Measurements from ENCODE around the gene GFER.
A peak's percentile ranks its signal among the peaks of the same experiment; 100 is the strongest.
"Not testable (repeated sequence)": the region's sequence is repeated elsewhere in the genome, so short reads cannot be mapped to it uniquely, and the experiment has no call there.

GFER gene

GRCh38 chr16:1957434-1958142 is 26.4 kb upstream of the GFER start:
- not testable (repeated sequence) for DNase-seq (ENCODE audit: low read depth)

GRCh38 chr16:1958143-1958491 is 25.9 kb upstream of the GFER start:
- DNase-seq (ENCODE audit: low read depth) = not testable (repeated sequence)

- no peak for DNase-seq (ENCODE audit: low read depth)
Observed at GRCh38 chr16:1958715-1959268, 25.2 kb upstream of the GFER start.

GRCh38 chr16:1959269-1960039 is 24.5 kb upstream of the GFER start, which contains the start of gene NDUFB10:
Gene NDUFB10 (plus strand): TSS chr16:1959538. CDS start chr16:1959625, 87 bp downstream.
- DNase-seq (ENCODE audit: low read depth) = peak; percentile 89

- no peak for DNase-seq (ENCODE audit: low read depth)
Observed at GRCh38 chr16:1960665-1961630, 23.0 kb upstream of the GFER start.

- DNase-seq (ENCODE audit: low read depth) = no peak
Observed at GRCh38 chr16:1961651-1962067, 22.3 kb upstream of the GFER start.

GRCh38 chr16:1962161-1963153 is 21.5 kb upstream of the GFER start:
- DNase-seq (ENCODE audit: low read depth) = not testable (repeated sequence)

GRCh38 chr16:1963806-1964505 is 20.0 kb upstream of the GFER start:
- DNase-seq (ENCODE audit: low read depth) = no peak

GRCh38 chr16:1964506-1965395 is 19.2 kb upstream of the GFER start, which contains the start of gene RPS2:
Gene RPS2 (minus strand): TSS chr16:1964826. CDS start chr16:1964625, 201 bp downstream.
- DNase-seq (ENCODE audit: low read depth) = peak; percentile 98

- DNase-seq (ENCODE audit: low read depth) = no peak
Observed at GRCh38 chr16:1965396-1966001, 18.5 kb upstream of the GFER start.

GRCh38 chr16:1966460-1966859 is 17.5 kb upstream of the GFER start, which contains the start of gene RNF151:
Gene RNF151 (plus strand): TSS chr16:1966856. CDS start chr16:1966882, 26 bp downstream.
- no peak for DNase-seq (ENCODE audit: low read depth)

- no peak for DNase-seq (ENCODE audit: low read depth)
Observed at GRCh38 chr16:1968146-1968953, 15.6 kb upstream of the GFER start.

- peak; percentile 95 for DNase-seq (ENCODE audit: low read depth)
Observed at GRCh38 chr16:1971796-1972489, 12.1 kb upstream of the GFER start, which contains the start of gene TBL3. Gene TBL3 (plus strand): TSS chr16:1972053. CDS start chr16:1972165, 112 bp downstream.

GRCh38 chr16:1972490-1972877 is 11.5 kb upstream of the GFER start:
- DNase-seq (ENCODE audit: low read depth) = no peak

GRCh38 chr16:1973461-1974156 is 10.4 kb upstream of the GFER start:
- no peak for DNase-seq (ENCODE audit: low read depth)
